ENCODE data around the gene DNAJC21.
"Not testable (repeated sequence)": the region's sequence is repeated elsewhere in the genome, so short reads cannot be mapped to it uniquely, and the experiment has no call there.

DNAJC21 gene

GRCh38 chr5:34923694-34924461, 5.5 kb upstream of the DNAJC21 start:
- DNase-seq (ENCODE audit: low read depth in 2 of 2) = peak in 1 of 2 donors; percentile 15

- no peak for DNase-seq (ENCODE audit: low read depth in 2 of 2)
Measured at GRCh38 chr5:34924462-34924765, 4.9 kb upstream of the DNAJC21 start.

DNA sequence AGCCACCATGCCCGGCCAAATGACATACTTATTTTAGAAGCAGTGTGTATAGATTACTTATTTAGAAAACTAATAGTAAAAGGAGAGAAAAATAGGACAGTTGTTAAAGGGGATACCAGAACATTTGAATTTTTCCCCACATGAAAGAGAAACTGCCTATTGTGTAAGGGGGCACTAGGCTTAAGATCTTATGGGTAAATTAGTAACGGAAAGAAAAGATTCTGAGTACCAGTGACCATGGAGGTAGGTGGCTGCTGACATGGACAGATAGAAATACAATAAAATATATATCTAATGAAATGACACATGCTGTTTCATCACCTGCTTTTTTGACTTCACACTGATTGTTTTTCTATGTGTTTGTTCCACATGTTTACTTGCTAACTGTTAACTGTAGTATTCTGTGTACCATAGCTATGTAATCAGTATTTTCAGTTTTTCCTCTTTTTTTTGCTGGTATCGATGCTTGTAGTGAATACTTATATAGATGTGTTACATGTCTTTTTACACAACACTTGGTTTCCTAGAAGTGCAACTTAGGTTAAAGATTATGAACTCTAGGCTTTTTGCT, 3.0 kb upstream of the DNAJC21 start:
- no peak for DNase-seq (ENCODE audit: low read depth in 2 of 2)

DNA sequence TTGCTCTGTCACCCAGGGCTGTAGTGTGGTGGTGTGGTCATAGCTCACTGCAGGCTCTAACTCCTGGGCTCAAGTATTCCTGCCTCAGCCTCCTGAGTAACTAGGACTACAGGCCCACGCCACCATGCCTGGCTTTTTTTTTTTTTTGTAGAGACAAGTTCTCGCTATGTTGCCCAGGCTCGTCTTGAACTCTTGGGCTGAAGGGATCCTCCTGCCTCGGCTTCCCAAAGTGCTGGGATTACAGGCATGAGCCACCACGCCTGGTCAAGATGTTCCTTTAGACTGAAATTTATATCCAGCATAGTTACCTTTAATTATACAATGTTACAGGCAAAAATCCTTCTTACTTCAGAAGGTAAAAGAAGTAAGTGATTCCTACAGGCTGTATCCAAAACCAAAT, 1.6 kb upstream of the DNAJC21 start:
- no peak for DNase-seq (ENCODE audit: low read depth in 2 of 2)

DNA sequence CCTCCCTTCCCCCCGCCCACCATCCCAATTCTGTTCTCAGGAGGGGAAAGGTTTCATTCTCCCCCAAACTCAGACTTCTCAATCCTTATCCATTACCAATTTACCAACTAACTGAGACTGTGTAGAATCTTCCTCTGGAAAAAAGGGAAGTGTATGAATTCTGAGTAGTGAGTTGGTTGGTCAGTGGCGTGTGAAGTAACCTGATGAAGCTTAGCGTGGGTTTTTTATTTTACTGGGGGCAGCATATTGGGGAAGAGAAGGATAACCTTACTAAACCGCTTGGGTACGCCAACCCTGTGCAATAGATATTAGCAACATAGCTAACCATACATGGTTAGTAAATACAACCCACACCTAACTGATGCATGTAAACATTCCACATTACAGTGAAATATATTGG, 1.1 kb upstream of the DNAJC21 start:
- no peak for DNase-seq (ENCODE audit: low read depth in 2 of 2)

- peak; percentile 72 to 76 for DNase-seq (ENCODE audit: low read depth in 2 of 2)
Measured at GRCh38 chr5:34929720-34930461, 532 bp downstream of the DNAJC21 start.

DNA sequence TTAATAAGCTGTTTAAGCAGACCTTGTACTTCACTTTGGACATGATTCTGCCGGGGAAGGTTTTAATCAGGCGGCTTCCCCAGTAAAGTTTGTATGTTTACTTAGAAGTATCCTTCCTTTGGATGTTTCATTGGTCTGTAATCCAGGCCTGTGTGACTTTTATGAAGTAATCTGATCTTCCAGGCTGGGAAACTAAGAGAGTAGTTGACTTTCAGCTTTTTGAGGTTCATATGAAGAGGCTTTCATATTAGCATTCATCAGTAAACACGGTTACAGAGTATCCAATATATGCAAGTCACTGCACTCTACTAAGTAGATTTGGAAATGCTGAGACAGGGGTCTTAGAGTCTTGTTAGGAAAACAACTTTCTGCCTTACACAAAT, 1.1 kb downstream of the DNAJC21 start:
- no peak for DNase-seq (ENCODE audit: low read depth in 2 of 2)

DNA sequence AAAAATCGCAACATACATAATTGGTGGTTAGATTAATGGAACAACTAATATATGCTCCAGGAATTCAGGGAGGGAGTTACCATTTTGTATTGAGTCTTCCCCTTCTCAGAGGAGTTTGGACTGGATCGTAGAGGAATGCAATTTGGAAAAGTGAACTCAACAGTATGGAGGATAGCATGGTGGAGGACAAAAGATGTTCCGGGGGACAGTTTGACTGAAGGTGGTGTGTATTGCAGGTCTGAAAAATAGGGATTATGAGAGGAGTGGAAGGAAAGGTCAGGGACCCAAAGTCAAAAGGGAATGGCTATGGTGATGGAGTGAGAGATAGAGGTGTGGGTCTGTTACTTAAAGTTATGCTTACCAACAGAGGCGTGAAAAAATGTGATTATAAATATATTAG, 1.5 kb downstream of the DNAJC21 start:
- no peak for DNase-seq (ENCODE audit: low read depth in 2 of 2)

- no peak for DNase-seq (ENCODE audit: low read depth in 2 of 2)
Measured at GRCh38 chr5:34932947-34933346, 3.6 kb downstream of the DNAJC21 start.

DNA sequence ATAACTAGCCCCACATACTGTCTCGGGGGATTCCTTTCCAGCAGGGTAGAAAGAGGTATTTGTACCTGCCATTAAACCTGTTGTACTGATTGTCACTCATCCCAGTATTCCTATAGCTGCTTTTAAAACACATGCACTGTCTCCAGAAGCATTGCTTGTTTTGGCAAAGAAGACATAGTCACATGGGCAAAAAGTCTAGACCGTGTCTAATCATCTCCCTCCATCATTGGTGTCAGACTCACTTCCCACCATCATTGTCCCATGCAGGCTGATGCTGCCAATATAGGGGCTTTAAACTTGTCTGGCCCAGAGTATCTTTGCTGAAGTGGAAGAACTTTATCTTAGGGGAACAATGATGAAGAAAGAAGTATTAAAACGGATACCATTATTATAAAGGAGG, 12.6 kb downstream of the DNAJC21 start:
- no peak for DNase-seq (ENCODE audit: low read depth in 2 of 2)

DNA sequence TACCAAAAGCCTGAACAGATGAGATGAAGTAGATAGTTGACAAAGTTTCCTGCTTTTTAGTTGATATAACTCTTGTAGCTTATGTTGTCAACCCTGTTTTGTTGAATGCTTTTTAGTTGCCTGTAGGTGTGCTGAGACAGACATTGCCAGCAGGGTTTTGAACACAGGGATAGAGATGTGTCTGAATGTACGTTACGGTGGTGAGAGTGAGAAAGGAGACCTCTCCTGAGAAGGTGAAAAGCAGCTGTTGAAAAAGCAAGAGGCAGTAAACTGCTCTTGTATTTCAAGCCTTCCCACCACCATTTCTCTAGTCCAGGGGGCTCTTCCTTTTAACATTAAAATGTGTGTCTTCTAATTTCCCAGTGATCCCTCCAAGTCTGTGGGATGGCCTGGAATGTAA, 14.7 kb downstream of the DNAJC21 start:
- no peak for DNase-seq (ENCODE audit: low read depth in 2 of 2)

GRCh38 chr5:34944460-34945047, 15.2 kb downstream of the DNAJC21 start:
- no peak for DNase-seq (ENCODE audit: low read depth in 2 of 2)

DNA sequence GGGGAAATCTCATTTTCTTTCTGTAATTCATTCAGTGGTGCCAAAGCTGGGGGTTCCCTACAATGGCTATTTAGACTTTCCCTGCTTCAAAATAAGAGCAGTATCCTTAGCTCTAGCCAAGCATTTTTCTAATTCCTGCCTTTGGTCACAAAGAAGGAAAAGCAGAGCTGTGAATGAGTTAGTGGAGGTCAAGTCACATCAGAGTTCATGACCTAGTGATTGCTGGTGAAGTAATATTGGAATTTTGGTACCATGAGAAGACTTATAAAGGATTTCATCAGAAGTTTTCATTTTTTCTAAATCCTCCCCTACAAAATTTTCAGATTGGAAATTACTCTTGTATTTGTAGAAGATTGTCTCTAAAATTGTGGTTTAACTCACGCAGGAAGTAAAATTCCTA, 28.0 kb downstream of the DNAJC21 start:
- DNase-seq (ENCODE audit: low read depth in 2 of 2) = no peak

DNA sequence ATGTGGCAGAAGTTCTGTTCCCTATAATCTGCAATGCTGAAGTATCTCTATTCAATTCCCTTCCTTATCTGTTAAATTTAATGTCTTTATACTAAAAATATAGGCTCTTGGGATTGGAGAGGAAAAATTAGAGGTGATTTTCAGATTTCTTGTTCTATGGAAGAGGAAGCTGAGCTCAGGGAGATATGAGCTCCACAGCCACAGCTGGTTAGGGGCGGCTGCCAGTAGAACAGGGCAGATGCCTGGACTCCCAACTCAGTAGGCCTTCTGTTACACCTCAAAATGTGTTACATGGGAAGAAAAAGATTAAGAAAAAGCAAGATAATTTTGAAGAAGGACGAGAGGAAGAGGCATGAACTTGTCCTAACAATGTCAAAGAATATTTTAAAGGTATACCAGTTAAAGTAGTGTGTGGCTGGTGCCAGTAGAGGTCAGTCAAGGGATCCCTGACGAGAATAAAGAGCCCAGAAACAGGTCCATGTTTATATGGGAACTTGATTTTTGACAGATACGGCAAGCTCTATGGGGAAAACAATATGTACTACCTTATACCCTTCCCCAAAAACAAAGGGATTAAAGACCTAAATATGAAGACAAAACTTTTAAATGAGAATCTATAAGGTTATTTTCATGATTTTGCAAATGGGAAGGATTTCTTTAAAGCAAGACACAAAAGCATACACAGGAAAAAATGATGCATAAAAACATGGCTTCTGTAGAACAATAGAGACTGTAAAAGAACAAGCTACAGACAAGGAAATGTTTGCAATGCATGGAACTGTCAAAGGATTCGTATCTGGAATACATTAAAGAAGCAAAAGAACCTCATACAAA, 28.7 kb downstream of the DNAJC21 start:
- DNase-seq (ENCODE audit: low read depth in 2 of 2) = peak in 1 of 2 donors; percentile 2

DNA sequence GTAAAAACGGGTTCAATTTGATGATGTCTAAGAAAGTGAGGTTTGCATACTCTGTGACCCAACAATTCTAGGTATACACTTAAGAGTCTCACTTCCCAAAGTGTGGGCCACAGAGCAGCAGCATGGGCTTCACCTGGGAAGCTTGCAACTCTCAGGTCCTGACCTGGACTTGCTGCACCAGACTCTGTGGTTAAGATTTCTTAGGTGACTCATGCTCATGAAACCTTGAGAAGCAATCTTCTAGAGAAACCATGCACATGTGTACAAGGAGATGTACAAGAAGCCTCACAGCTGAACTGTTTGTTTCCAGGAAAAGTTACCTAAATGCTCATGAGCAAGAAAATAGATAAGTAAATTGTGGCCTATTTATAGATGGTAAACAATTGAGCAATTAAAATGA, 30.0 kb downstream of the DNAJC21 start:
- DNase-seq (ENCODE audit: low read depth in 2 of 2) = peak in 1 of 2 donors; percentile 2

DNA sequence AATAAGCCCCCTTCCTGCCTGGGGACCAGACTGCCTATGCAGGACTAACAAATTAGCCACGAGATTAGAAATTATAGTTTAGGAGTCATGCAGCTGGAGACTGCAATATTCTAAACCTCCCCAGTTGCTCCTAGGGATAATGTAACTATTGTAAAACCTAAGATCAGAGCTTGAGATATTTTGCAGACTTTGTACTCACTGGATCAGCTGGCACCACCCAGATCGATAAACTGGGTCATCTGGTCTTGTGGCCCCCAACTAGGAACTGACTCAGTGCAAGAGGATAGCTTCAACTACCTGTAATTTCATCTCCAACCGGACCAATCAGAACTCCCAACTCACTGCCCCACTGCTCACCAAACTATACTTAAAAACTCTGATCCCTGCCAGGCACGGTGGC, 38.2 kb downstream of the DNAJC21 start:
- DNase-seq (ENCODE audit: low read depth in 2 of 2) = no peak

GRCh38 chr5:34968258-34968657, 38.9 kb downstream of the DNAJC21 start:
- DNase-seq (ENCODE audit: low read depth in 2 of 2) = no peak

GRCh38 chr5:34970552-34970951, 41.2 kb downstream of the DNAJC21 start:
- no peak for DNase-seq (ENCODE audit: low read depth in 2 of 2)

GRCh38 chr5:34971655-34972054, 42.3 kb downstream of the DNAJC21 start:
- not testable (repeated sequence) for DNase-seq (ENCODE audit: low read depth in 2 of 2)

- no peak for DNase-seq (ENCODE audit: low read depth in 2 of 2)
Measured at GRCh38 chr5:34976347-34976746, 47.0 kb downstream of the DNAJC21 start.

DNA sequence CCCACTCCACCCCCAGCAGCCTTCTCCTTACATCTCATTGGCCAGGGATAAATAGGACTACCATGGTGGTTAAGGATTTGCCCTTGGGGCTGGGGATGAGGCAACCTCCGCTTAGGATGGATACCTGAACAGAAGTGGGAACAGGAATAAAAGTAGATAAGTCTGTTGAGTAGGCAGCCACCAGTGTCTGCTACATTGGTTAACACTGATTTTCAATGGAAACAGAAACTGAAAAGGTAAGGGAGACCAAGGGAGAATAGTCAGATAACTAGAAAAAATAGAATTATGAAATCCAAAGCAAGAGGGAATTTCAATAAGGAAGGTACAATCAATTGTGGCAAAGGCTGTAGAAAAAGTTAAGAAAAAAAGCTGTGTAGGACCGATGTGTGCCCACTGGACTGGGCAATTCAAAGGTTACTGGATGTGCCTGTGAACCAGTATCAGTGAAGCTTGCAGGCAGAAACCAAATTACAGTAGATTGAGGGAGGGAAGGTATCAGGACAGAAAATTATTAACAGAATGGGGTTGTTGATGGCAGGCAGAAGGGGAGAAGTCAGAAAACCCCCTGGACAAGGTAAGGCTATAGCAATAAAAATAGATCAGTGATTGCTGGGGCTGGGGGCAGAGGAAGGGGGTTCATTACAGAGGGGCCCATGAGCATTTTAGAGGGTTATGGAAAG, 48.7 kb downstream of the DNAJC21 start:
- no peak for DNase-seq (ENCODE audit: low read depth in 2 of 2)

Measured in stimulated activated CD4-positive, alpha-beta T cell treated with anti-CD3 and anti-CD28 coated beads, Interleukin-15, amount 100 ng/mL, for 48 hours (primary cell).